ENCODE results near the gene VPS37C. TPM values are rescaled to one million over a fixed set of nuclear protein-coding genes. Genes with fewer than 3 reads are reported as not detected.
A peak's percentile ranks its signal among the peaks of the same experiment; 100 is the strongest.

Gene VPS37C
- total and polyA plus RNA-seq, 9 of the 15 experiments (the other 6 are each of a cell fraction or from before 2014, with no cell fraction given), result 0.62 to 29.8 (median 11.5) TPM

DNA sequence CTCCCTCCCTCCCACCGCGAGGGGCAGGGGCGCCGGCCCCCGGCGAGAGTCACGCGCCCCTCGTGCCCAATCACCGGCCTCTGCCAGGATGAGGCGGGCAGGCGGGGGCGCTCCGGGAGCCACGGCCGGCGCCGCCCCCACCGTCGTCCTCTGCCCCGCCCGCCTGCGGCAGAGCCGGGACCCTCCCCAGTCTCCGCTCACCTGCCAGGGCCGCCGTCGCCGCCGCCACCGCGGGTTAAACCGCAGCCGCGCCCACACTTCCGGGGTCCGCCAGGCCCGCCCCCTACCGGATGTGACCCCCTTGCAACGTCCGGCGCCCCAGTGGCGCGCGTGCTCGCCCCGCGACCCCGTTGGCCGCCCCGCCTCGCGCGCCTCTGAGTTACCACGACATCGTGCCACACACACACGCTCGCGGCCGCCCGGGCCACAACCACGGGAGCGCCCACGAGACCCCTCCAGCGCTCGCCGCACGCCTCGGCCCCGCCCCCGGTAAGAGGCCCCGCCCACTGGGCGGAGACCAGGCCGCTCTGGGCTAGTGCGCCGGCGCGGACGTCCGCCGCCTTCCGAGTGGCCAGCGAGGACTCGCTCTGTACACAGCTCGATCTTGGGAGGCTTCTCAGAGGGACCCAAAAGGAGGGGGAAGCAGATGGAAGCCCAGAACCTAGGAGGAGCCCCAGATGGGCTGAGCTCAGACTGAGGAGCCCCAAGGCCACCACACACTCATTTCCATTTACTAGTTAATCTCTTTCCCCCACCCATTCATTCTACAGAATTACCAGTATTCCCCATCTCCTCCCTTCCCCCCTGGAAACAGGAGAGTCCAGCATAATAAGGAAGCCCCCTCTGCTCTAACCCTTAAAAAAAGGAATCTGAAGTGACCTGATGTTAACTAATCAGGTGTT, at the start of gene VPS37C (continued):
- TF ChIP-seq ATF6 (CRISPR knock-in tag; IDR thresholded peaks at IDR 0.05) (no peak), SRSF1 (IDR thresholded peaks at IDR 0.05; ENCODE audit: low read depth, low read length) (no peak), OTX1 (CRISPR knock-in tag; IDR thresholded peaks at IDR 0.05) (no peak), NFXL1 (CRISPR knock-in tag; IDR thresholded peaks at IDR 0.05) (no peak), HMBOX1 (IDR thresholded peaks at IDR 0.05) (no peak), NR2C2 (CRISPR knock-in tag; IDR thresholded peaks at IDR 0.05) (peak; percentile 78), NR2C2 (tag; IDR thresholded peaks at IDR 0.05) (peak; percentile 93), SAFB2 (IDR thresholded peaks at IDR 0.05; ENCODE audit: borderline replicate concordance, low read depth, low read length, severe bottlenecking) (no peak), HMG20A (CRISPR knock-in tag; conservative IDR thresholded peaks at IDR 0.05) (no peak), GATAD2A (IDR thresholded peaks at IDR 0.05) (peak; percentile 68; the same call in 1 of the 2 replicates), ETS2 (tag; IDR thresholded peaks at IDR 0.05; ENCODE audit: borderline replicate concordance, poor library complexity, severe bottlenecking) (peak; percentile 45)
- TF ChIP-seq, protein P1, sequence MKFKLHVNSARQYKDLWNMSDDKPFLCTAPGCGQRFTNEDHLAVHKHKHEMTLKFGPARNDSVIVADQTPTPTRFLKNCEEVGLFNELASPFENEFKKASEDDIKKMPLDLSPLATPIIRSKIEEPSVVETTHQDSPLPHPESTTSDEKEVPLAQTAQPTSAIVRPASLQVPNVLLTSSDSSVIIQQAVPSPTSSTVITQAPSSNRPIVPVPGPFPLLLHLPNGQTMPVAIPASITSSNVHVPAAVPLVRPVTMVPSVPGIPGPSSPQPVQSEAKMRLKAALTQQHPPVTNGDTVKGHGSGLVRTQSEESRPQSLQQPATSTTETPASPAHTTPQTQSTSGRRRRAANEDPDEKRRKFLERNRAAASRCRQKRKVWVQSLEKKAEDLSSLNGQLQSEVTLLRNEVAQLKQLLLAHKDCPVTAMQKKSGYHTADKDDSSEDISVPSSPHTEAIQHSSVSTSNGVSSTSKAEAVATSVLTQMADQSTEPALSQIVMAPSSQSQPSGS (CRISPR knock-in tag; IDR thresholded peaks at IDR 0.05), result no peak
